HG02588 (cell line): ENCODE results near the gene PRR5L.
"Not testable (repeated sequence)": the region's sequence is repeated elsewhere in the genome, so short reads cannot be mapped to it uniquely, and the experiment has no call there.

Source experiments
- ATAC-seq: cut with Tn5 transposase; IDR thresholded peaks from one replicate; pipeline ENCODE4 v1.9.1; 2021; ENCODE audit warnings: mild to moderate bottlenecking, moderate library complexity; ENCODE audit not compliant: unreplicated experiment

PRR5L gene

GRCh38 chr11:36325403-36325802 is 29.3 kb downstream of the PRR5L start:
- not testable (repeated sequence) for ATAC-seq

- no peak for ATAC-seq
Measured at GRCh38 chr11:36326524-36327419, 30.7 kb downstream of the PRR5L start.

- no peak for ATAC-seq
Measured at GRCh38 chr11:36328966-36329673, 33.0 kb downstream of the PRR5L start.

- no peak for ATAC-seq
Measured at GRCh38 chr11:36330411-36330810, 34.3 kb downstream of the PRR5L start.

GRCh38 chr11:36333468-36333867 is 37.4 kb downstream of the PRR5L start:
- no peak for ATAC-seq

- ATAC-seq: no peak
Measured at GRCh38 chr11:36333897-36334296, 37.8 kb downstream of the PRR5L start.

GRCh38 chr11:36339888-36340287 is 43.8 kb downstream of the PRR5L start:
- no peak for ATAC-seq

- no peak for ATAC-seq
Measured at GRCh38 chr11:36340897-36341296, 44.8 kb downstream of the PRR5L start.

- no peak for ATAC-seq
Measured at GRCh38 chr11:36341915-36342314, 45.8 kb downstream of the PRR5L start.

GRCh38 chr11:36342327-36342726 is 46.2 kb downstream of the PRR5L start:
- ATAC-seq: no peak

GRCh38 chr11:36343436-36343835 is 47.3 kb downstream of the PRR5L start:
- no peak for ATAC-seq

- no peak for ATAC-seq
Measured at GRCh38 chr11:36345084-36345511, 49.0 kb downstream of the PRR5L start.

- no peak for ATAC-seq
Measured at GRCh38 chr11:36345535-36346141, 49.5 kb downstream of the PRR5L start.

GRCh38 chr11:36346562-36347383 is 50.7 kb downstream of the PRR5L start:
- ATAC-seq: no peak

- no peak for ATAC-seq
Measured at GRCh38 chr11:36347384-36347906, 51.4 kb downstream of the PRR5L start.

GRCh38 chr11:36349351-36350136 is 53.5 kb downstream of the PRR5L start:
- ATAC-seq: no peak

GRCh38 chr11:36350137-36350513 is 54.0 kb downstream of the PRR5L start:
- no peak for ATAC-seq

- ATAC-seq: no peak
Measured at GRCh38 chr11:36352922-36353321, 56.8 kb downstream of the PRR5L start.

GRCh38 chr11:36354221-36355003 is 58.3 kb downstream of the PRR5L start:
- ATAC-seq: peak; percentile 80
